HEK293 (cell line): ENCODE data around the gene PHF3.

ENCODE experiments used
- ZBTB17 ChIP-seq: fragments of 450-650 bp; formaldehyde crosslinking; IDR thresholded peaks from 2 replicates; pipeline ENCODE4 v1.5.1; 2016; ENCODE audit warnings: missing biosample characterization, missing genetic modification characterization
- ZNF426 ChIP-seq: fragments of 450-650 bp; formaldehyde crosslinking; IDR thresholded peaks from 2 replicates; pipeline ENCODE4 v1.5.1; 2017; ENCODE audit warnings: missing biosample characterization, missing genetic modification characterization, mild to moderate bottlenecking, inconsistent platforms, moderate library complexity
- ZNF518A ChIP-seq: fragments of 450-650 bp; formaldehyde crosslinking; conservative IDR thresholded peaks from 2 replicates; pipeline ENCODE4 v1.5.1; 2016; ENCODE audit warnings: low read depth, missing biosample characterization, missing genetic modification characterization

GRCh38 chr6:63743691-63744090, 108.1 kb downstream of the PHF3 start:
- TF ChIP-seq ZBTB17 (tag by site-specific recombination): no peak
- no peak for TF ChIP-seq ZNF426
- TF ChIP-seq ZNF518A: no peak
